ENCODE results near the gene PLPP6. TPM values are rescaled to one million over a fixed set of nuclear protein-coding genes. Genes with fewer than 3 reads are reported as not detected.

PLPP6 gene
- total RNA-seq, 1 experiment from 2014 or later: 6.3 TPM

DNA sequence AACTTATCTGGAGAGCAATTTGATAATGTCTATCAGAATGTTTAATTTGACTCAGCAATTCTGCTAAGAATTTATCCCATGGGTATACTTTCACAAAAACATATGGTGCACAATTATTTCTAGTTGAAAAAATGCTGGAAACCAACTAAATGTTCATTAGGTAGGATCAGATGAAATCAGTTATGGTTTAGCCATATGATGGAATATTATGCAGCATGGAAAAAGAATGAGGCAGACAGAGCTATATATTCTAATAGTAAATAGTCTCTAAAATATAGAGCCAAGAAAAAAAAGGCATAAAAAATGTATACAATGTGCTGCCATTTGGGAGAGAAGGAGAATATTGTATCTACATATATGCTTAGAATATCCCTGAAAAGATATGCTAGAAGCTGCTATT lies 7.8 kb downstream of the PLPP6 start:
- ChIA-PET POLR2A (interaction anchor here (1.1 kb wide), 1 partner anchor 9 kb away, joined by 3 read pairs; the partner anchor contains the start of gene CDC37L1), CTCF (interaction anchor here (0.5 to 0.8 kb wide), 2 partner anchors 89 to 285 kb away, joined by 3 to 5 read pairs; no protein-coding TSS in a partner anchor)
- Mint-ChIP-seq H3K4me1 (ENCODE audit: insufficient read depth, unreplicated experiment) (peaks cover 20% of the 10 kb centered on the region), H3K4me3 (ENCODE audit: unreplicated experiment) (no peak overlapping the region), H3K27ac (ENCODE audit: low read depth, unreplicated experiment) (no peak overlapping the region), H3K9me3 (ENCODE audit: unreplicated experiment) (no peaks in the 10 kb centered on the region), H3K27me3 (ENCODE audit: insufficient read depth, unreplicated experiment) (no peaks in the 10 kb centered on the region), H3K36me3 (ENCODE audit: insufficient read depth, unreplicated experiment) (no peaks in the 10 kb centered on the region)
- DNase-seq (ENCODE audit: unreplicated experiment): no peak
- TF ChIP-seq, protein P1, sequence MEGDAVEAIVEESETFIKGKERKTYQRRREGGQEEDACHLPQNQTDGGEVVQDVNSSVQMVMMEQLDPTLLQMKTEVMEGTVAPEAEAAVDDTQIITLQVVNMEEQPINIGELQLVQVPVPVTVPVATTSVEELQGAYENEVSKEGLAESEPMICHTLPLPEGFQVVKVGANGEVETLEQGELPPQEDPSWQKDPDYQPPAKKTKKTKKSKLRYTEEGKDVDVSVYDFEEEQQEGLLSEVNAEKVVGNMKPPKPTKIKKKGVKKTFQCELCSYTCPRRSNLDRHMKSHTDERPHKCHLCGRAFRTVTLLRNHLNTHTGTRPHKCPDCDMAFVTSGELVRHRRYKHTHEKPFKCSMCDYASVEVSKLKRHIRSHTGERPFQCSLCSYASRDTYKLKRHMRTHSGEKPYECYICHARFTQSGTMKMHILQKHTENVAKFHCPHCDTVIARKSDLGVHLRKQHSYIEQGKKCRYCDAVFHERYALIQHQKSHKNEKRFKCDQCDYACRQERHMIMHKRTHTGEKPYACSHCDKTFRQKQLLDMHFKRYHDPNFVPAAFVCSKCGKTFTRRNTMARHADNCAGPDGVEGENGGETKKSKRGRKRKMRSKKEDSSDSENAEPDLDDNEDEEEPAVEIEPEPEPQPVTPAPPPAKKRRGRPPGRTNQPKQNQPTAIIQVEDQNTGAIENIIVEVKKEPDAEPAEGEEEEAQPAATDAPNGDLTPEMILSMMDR (IDR thresholded peaks at IDR 0.05; ENCODE audit: unreplicated experiment): no peak
- intact Hi-C loops (cut with micrococcal nuclease): loop anchor here (10.0 kb wide), 1 partner anchor 285 kb away; no protein-coding TSS in a partner anchor
- no TSS peak for BruUV-seq (replicated peaks)

DNA sequence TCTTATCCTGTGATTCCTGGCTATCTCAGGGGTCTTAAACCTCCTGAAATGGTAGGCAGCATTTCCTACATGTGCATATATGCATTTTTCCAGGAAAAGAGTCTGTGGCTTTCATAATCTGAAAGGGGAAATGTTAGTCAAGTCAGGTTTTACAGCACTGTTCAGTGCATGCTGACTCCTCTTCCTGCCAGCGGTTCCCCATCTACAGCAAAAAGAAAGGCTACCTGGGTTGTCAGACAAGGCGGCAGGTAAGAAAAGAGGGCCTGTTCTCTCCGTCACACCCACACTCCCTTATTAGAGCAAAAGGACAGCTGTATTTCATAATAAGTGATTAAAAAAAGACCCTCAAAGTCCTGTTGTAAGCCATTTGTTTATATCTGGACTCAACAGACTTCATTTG lies 8.5 kb downstream of the PLPP6 start:
- TF ChIP-seq, protein P1 (IDR thresholded peaks at IDR 0.05; ENCODE audit: unreplicated experiment): no peak
- H3K9me3 Mint-ChIP-seq (ENCODE audit: unreplicated experiment): peaks cover 2% of the 10 kb centered on the region
- no peak overlapping the region for H3K4me3 Mint-ChIP-seq (ENCODE audit: unreplicated experiment)
- intact Hi-C loops (cut with micrococcal nuclease): no loop called here
- CTCF ChIA-PET: interaction anchor here (0.5 to 1.1 kb wide), 3 partner anchors 9 to 286 kb away, joined by 3 to 5 read pairs (median 3); partner anchors contain the start of gene PLPP6
- H3K4me1 Mint-ChIP-seq (ENCODE audit: insufficient read depth, unreplicated experiment): peaks cover 20% of the 10 kb centered on the region
- DNase-seq (ENCODE audit: unreplicated experiment): no peak
- no TSS peak for BruUV-seq (replicated peaks)
- peaks cover 2% of the 10 kb centered on the region for H3K36me3 Mint-ChIP-seq (ENCODE audit: insufficient read depth, unreplicated experiment)
- H3K27ac Mint-ChIP-seq (ENCODE audit: low read depth, unreplicated experiment): no peak overlapping the region
- POLR2A ChIA-PET: interaction anchor here (1.1 kb wide), 1 partner anchor 9 kb away, joined by 3 read pairs; the partner anchor contains the start of gene CDC37L1
- no peaks in the 10 kb centered on the region for H3K27me3 Mint-ChIP-seq (ENCODE audit: insufficient read depth, unreplicated experiment)

DNA sequence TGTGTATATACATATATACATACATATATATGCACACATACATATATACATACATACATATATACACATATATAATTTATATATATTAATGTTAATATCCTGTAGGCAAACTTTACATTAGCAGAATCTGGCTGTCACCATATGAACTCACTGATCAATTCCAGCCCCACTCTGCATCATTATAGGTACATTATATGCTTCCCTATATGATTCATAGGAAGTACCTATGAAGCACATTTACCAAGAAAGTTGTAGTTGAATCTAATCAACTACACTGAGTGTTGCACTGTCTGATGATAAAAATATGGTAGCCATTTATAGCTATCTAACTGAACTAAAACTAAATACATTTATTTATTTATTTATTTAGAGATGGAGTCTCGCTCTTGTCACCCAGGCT lies 9.6 kb downstream of the PLPP6 start:
- Mint-ChIP-seq H3K27me3 (ENCODE audit: insufficient read depth, unreplicated experiment) (no peaks in the 10 kb centered on the region), H3K36me3 (ENCODE audit: insufficient read depth, unreplicated experiment) (peaks cover 6% of the 10 kb centered on the region), H3K4me1 (ENCODE audit: insufficient read depth, unreplicated experiment) (peaks cover 14% of the 10 kb centered on the region), H3K4me3 (ENCODE audit: unreplicated experiment) (no peak overlapping the region), H3K9me3 (ENCODE audit: unreplicated experiment) (peaks cover 6% of the 10 kb centered on the region), H3K27ac (ENCODE audit: low read depth, unreplicated experiment) (no peak overlapping the region)
- no peak for DNase-seq (ENCODE audit: unreplicated experiment)
- BruUV-seq (replicated peaks): no TSS peak
- ChIA-PET POLR2A (interaction anchor here (0.5 to 1.0 kb wide), 2 partner anchors 9 to 53 kb away, joined by 3 read pairs; no protein-coding TSS in a partner anchor), CTCF (interaction anchor here (1.1 kb wide), 1 partner anchor 10 kb away, joined by 3 read pairs; the partner anchor contains the start of gene PLPP6)
- TF ChIP-seq, protein P1 (IDR thresholded peaks at IDR 0.05; ENCODE audit: unreplicated experiment): no peak
- intact Hi-C loops (cut with micrococcal nuclease): no loop called here

DNA sequence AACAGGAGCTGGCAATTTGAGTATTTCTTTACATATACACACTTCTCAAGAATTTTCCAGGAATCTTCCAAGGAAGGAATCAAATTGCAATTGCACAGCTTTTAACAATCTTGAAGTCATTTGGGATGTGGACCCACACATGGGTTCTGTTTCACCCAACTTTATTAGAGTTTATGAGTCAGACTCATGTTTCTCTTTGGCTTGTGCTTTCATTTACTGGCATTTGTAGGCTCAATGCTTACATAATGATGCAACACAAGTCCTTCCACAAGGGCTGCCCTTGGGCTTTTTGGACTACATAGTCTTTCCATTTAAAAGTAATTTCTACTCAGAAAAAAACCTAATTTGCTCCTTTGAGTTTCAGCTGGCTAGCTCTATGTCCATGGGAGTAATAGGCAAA lies 12.7 kb downstream of the PLPP6 start:
- H3K4me1 Mint-ChIP-seq (ENCODE audit: insufficient read depth, unreplicated experiment): peaks cover 14% of the 10 kb centered on the region
- TF ChIP-seq, protein P1 (IDR thresholded peaks at IDR 0.05; ENCODE audit: unreplicated experiment): no peak
- no peak overlapping the region for H3K4me3 Mint-ChIP-seq (ENCODE audit: unreplicated experiment)
- POLR2A ChIA-PET: interaction anchor here (0.6 to 2.7 kb wide), 12 partner anchors 9 to 372 kb away, joined by 3 to 27 read pairs (median 4); partner anchors contain the start of genes AK3, JAK2, PLPP6 and RCL1
- H3K27ac Mint-ChIP-seq (ENCODE audit: low read depth, unreplicated experiment): peak overlapping the region; percentile 57
- BruUV-seq (replicated peaks): no TSS peak
- peaks cover 6% of the 10 kb centered on the region for H3K9me3 Mint-ChIP-seq (ENCODE audit: unreplicated experiment)
- CTCF ChIA-PET: interaction anchor here (1.1 to 1.8 kb wide), 5 partner anchors 9 to 292 kb away, joined by 3 to 9 read pairs (median 8); partner anchors contain the start of genes PLPP6 and SPATA6L
- H3K36me3 Mint-ChIP-seq (ENCODE audit: insufficient read depth, unreplicated experiment): peaks cover 6% of the 10 kb centered on the region
- intact Hi-C loops (cut with micrococcal nuclease): no loop called here
- peak; percentile 83 for DNase-seq (ENCODE audit: unreplicated experiment)
- H3K27me3 Mint-ChIP-seq (ENCODE audit: insufficient read depth, unreplicated experiment): no peaks in the 10 kb centered on the region
